Mesenchymal stem cell (in vitro differentiated cells and primary cell): ENCODE data around the gene PBX4.

Source experiments
- DNase-seq: peaks from one replicate; pipeline ENCODE4 v3.0.0-alpha.2; 2013
- H2AFZ ChIP-seq: one replicate; pipeline ENCODE4 v1.6.1; 2013; ENCODE audit warnings: low read depth, mild to moderate bottlenecking, control low read depth, inconsistent platforms, low read length, moderate library complexity
- H2AK5ac ChIP-seq: 2 replicates; pipeline ENCODE4 v1.6.1; 2013; ENCODE audit warnings: low read length, moderate library complexity, mild to moderate bottlenecking, inconsistent platforms; ENCODE audit not compliant: severe bottlenecking
- H2BK120ac ChIP-seq: one replicate; pipeline ENCODE4 v1.6.1; 2013; ENCODE audit warnings: low read depth, mild to moderate bottlenecking, inconsistent platforms, low read length, moderate library complexity
- H2BK12ac ChIP-seq, 2 experiments: one replicate each; pipeline ENCODE4 v1.6.1; 2013; ENCODE audit warnings: inconsistent platforms in 2 of 2, low read length in 2 of 2, mild to moderate bottlenecking in 2 of 2, moderate library complexity in 2 of 2, control low read depth in 1 of 2
- H2BK15ac ChIP-seq: one replicate; pipeline ENCODE4 v1.6.1; 2013; ENCODE audit warnings: mild to moderate bottlenecking, low read depth, inconsistent platforms; ENCODE audit not compliant: poor library complexity, severe bottlenecking
- H2BK5ac ChIP-seq: 2 replicates; pipeline ENCODE4 v1.6.1; 2013; ENCODE audit warnings: low read depth, mild to moderate bottlenecking, low read length, control low read depth, inconsistent platforms; ENCODE audit not compliant: poor library complexity, severe bottlenecking
- H3K14ac ChIP-seq, 2 experiments: one replicate each; pipeline ENCODE4 v1.6.1; 2013; ENCODE audit warnings: inconsistent platforms in 2 of 2, low read length in 2 of 2, control low read depth in 1 of 2, mild to moderate bottlenecking in 1 of 2, moderate library complexity in 1 of 2
- H3K18ac ChIP-seq, 2 experiments: one replicate each; pipeline ENCODE4 v1.6.1; 2013; ENCODE audit warnings: inconsistent platforms in 2 of 2, low read length in 2 of 2, control low read depth in 1 of 2, low read depth in 1 of 2, mild to moderate bottlenecking in 1 of 2
- H3K23ac ChIP-seq, 2 experiments: one replicate each; pipeline ENCODE4 v1.6.1; 2013; ENCODE audit warnings: inconsistent platforms in 2 of 2, low read length in 2 of 2, mild to moderate bottlenecking in 2 of 2, moderate library complexity in 2 of 2, control low read depth in 1 of 2
- H3K27ac ChIP-seq: 2 replicates; pipeline ENCODE4 v1.5.1; 2013; ENCODE audit warnings: mild to moderate bottlenecking, moderate library complexity, low read length, control low read depth, inconsistent platforms; ENCODE audit not compliant: poor library complexity, severe bottlenecking
- H3K27me3 ChIP-seq, 2 experiments: 2 replicates each; pipeline versions ENCODE4 v1.6.1 to v1.7.0; 2013; ENCODE audit warnings: low read length in 2 of 2, mild to moderate bottlenecking in 2 of 2, moderate library complexity in 2 of 2, control low read depth in 1 of 2, inconsistent platforms in 1 of 2; ENCODE audit not compliant: control insufficient read depth in 1 of 2, insufficient read depth in 1 of 2
- H3K36me3 ChIP-seq, 2 experiments: 2 replicates each; pipeline versions ENCODE4 v1.6.1 to v1.7.0; 2013; ENCODE audit warnings: low read length in 2 of 2, control low read depth in 1 of 2, inconsistent platforms in 1 of 2, low read depth in 1 of 2, mild to moderate bottlenecking in 1 of 2; ENCODE audit not compliant: insufficient read depth in 2 of 2, control insufficient read depth in 1 of 2
- H3K4ac ChIP-seq, 2 experiments: one replicate each; pipeline ENCODE4 v1.6.1; 2013; ENCODE audit warnings: inconsistent platforms in 2 of 2, low read length in 2 of 2, mild to moderate bottlenecking in 2 of 2, moderate library complexity in 2 of 2, control low read depth in 1 of 2, low read depth in 1 of 2
- H3K4me1 ChIP-seq: 2 replicates; pipeline ENCODE4 v1.6.1; 2013; ENCODE audit warnings: low read depth, low read length, control low read depth; ENCODE audit not compliant: control insufficient read depth, insufficient read depth
- H3K4me2 ChIP-seq: 2 replicates; pipeline ENCODE4 v1.6.1; 2013; ENCODE audit warnings: low read length, mild to moderate bottlenecking, inconsistent platforms; ENCODE audit not compliant: poor library complexity, severe bottlenecking
- H3K4me3 ChIP-seq, 2 experiments: 2 replicates each; pipeline versions ENCODE4 v1.5.1 to v1.7.0; 2013; ENCODE audit warnings: low read length in 2 of 2, mild to moderate bottlenecking in 2 of 2, control low read depth in 1 of 2, low read depth in 1 of 2; ENCODE audit not compliant: insufficient read depth in 1 of 2
- H3K79me1 ChIP-seq: replicated peaks from 2 replicates; pipeline ENCODE4 v1.6.1; 2013; ENCODE audit warnings: mild to moderate bottlenecking, control low read depth, low read length, inconsistent platforms; ENCODE audit not compliant: poor library complexity, severe bottlenecking
- H3K9ac ChIP-seq: 2 replicates; pipeline ENCODE4 v1.7.0; 2013; ENCODE audit warnings: mild to moderate bottlenecking, low read length, moderate library complexity
- H3K9me3 ChIP-seq: 2 replicates; pipeline ENCODE4 v1.7.0; 2013; ENCODE audit warnings: mild to moderate bottlenecking, low read length; ENCODE audit not compliant: control insufficient read depth
- H4K8ac ChIP-seq: one replicate; pipeline ENCODE4 v1.6.1; 2013; ENCODE audit warnings: inconsistent platforms, mild to moderate bottlenecking, low read length, moderate library complexity
- H4K91ac ChIP-seq: one replicate; pipeline ENCODE4 v1.6.1; 2013; ENCODE audit warnings: mild to moderate bottlenecking, low read length, inconsistent platforms
- WGBS: methylation state at CpG from one replicate; pipeline ENCODE4 v1.1.7; 2013; ENCODE audit warnings: mixed read lengths; 5-methylcytosine and 5-hydroxymethylcytosine counted together

PBX4 gene

DNA sequence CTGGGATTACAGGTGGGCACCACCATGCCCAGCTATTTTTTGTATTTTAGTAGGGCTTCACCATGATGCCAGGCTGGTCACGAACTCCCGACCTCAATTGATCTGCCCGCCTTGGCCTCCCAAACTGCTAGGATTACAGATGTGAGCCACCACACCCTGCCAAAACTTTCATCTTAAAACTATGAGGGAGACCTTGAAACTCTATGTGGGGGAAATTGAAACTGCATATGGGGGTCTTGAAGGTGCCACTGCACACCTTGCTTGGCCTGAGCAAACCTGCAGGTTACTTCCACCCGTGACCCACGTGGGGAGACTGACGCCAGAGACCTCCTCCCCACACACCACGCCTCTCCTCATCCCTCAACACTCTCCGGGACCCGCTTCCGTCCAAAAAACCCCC is 64.8 kb downstream of the PBX4 start:
- Histone ChIP-seq H2AK5ac (no peak overlapping the region), H3K14ac (no peak overlapping the region), H3K27ac (no peak overlapping the region), H3K4me3 (no peak overlapping the region), H3K9ac (no peak overlapping the region), H3K18ac (no peak overlapping the region), H3K4me1 (peaks cover 19% of the 10 kb centered on the region), H2BK12ac (no peak overlapping the region), H2AFZ (no peak overlapping the region), H3K23ac (no peak overlapping the region), H2BK5ac (no peak overlapping the region), H3K9me3 (no peaks in the 10 kb centered on the region), H4K91ac (peak overlapping the region; percentile 34), H3K79me1 (no peaks in the 10 kb centered on the region), H2BK15ac (no peak overlapping the region), H3K36me3 (no peaks in the 10 kb centered on the region), H2BK120ac (no peak overlapping the region), H4K8ac (no peak overlapping the region), H3K27me3 (peaks cover 0 to 30% of the 10 kb centered on the region in 2 experiments), H3K4me2 (no peak overlapping the region), H3K4ac (no peak overlapping the region)
- DNase-seq: no peak
- WGBS: 92% methylated on average over 10 of the region's 10 CpGs

DNA sequence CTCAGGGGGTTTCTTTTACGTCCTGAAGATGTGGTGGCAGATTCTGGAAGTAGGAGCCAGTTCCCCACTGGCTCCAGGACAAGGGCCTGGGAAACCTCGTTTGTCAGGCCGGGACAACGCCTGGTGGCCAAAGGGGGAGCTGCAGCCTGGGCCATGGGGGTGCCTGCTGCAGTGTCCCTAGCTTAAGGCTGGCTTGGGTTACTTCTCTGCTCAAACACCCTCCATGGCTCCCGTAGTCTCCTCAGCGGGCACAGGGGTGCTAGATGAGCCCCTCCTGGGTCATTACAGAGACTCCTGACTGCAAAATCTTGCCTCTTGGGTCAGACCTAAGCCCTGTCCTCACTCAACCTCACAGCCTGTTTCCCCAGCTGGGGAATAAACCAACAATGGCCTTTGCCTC is 65.7 kb downstream of the PBX4 start:
- no peak overlapping the region for H2AFZ ChIP-seq

DNA sequence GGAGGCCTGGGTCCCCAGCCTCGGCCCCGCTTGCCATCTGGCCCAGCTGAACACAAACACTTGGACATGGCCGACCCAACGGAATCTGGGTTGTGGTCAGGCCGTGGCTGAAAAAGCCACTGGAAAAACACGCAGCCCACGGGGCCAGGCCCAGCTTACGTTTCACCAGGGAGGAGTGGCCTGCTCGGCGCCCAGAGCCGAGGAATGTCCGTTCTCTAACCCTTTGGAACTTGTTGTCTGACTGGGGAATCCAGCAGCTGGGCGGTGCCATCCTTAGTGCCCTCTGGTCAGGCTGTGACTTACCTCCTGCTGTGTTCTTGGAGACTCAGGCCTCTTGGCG is 66.7 kb downstream of the PBX4 start:
- H2BK5ac ChIP-seq: no peak overlapping the region
- H3K4me3 ChIP-seq: no peak overlapping the region
- H3K27me3 ChIP-seq: peaks cover 0 to 46% of the 10 kb centered on the region in 2 experiments
- WGBS: 85% methylated on average over 14 of the region's 14 CpGs
- no peak overlapping the region for H4K8ac ChIP-seq
- H4K91ac ChIP-seq: no peak overlapping the region
- no peak overlapping the region for H3K23ac ChIP-seq
- no peak for DNase-seq
- no peaks in the 10 kb centered on the region for H3K9me3 ChIP-seq
- H2BK12ac ChIP-seq: no peak overlapping the region
- no peak overlapping the region for H2AK5ac ChIP-seq
- no peak overlapping the region for H2BK15ac ChIP-seq
- H3K14ac ChIP-seq: no peak overlapping the region
- H3K4me1 ChIP-seq: peaks cover 19% of the 10 kb centered on the region
- no peaks in the 10 kb centered on the region for H3K36me3 ChIP-seq
- no peak overlapping the region for H3K9ac ChIP-seq
- no peak overlapping the region for H3K4ac ChIP-seq
- H3K4me2 ChIP-seq: no peak overlapping the region
- H3K79me1 ChIP-seq: no peaks in the 10 kb centered on the region
- H2BK120ac ChIP-seq: no peak overlapping the region
- H2AFZ ChIP-seq: no peak overlapping the region
- no peak overlapping the region for H3K27ac ChIP-seq
- H3K18ac ChIP-seq: no peak overlapping the region

More for the DNA sequence above, 65.7 kb downstream of the PBX4 start:
- Histone ChIP-seq H3K18ac (no peak overlapping the region), H4K8ac (no peak overlapping the region), H4K91ac (no peak overlapping the region), H3K79me1 (no peaks in the 10 kb centered on the region), H2AK5ac (no peak overlapping the region), H2BK5ac (no peak overlapping the region), H3K4me2 (no peak overlapping the region), H3K27ac (no peak overlapping the region), H2BK15ac (no peak overlapping the region), H3K4ac (no peak overlapping the region), H3K9me3 (no peaks in the 10 kb centered on the region), H3K4me3 (no peak overlapping the region), H3K36me3 (no peaks in the 10 kb centered on the region), H3K14ac (no peak overlapping the region), H2BK120ac (no peak overlapping the region), H3K4me1 (peaks cover 19% of the 10 kb centered on the region), H3K23ac (no peak overlapping the region), H3K27me3 (peaks cover 0 to 37% of the 10 kb centered on the region in 2 experiments), H3K9ac (no peak overlapping the region), H2BK12ac (no peak overlapping the region)
- peak; percentile 39 for DNase-seq
- WGBS: 65% methylated on average over 6 of the region's 6 CpGs

DNA sequence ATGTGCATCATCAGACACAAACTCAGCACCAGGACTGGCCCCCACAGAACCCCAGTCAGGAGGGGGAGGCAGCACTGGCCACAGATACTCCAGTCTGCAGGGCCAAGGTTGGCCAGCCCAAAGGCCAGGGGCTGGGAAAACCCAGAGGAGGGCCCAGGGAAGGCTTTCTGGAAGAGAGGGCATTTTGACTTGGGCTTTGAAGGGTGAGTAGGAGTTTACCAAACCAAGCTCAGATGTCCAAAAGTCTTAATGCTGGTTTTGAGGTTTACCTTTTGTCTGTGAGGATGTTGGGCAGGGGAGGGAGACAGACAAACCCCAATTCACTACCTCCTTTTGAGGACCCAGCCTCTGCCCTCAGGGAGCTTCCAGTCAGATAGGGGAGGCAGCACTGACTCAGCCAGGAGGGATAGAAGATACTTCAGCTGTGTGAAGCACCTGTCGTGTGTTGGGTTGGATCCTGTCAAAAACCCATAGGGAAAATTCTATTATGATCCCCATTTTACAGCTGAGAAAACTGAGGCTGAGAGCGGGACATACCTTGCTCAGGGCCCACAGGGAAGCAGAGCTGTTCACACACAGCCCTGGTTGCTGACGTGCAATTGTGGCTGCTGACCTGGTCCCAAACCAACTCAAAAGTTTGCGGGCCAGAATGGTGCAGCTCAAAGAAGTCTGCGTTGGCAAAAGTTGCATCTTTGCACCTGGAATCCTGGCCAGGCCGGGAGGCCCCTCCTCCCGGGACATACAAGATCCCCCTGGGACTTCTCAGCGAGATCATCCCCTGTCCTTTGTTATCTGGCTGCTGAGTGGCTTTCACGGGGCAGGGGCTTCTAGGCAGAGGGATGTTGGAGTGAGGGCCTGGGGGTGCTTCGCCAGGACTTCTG is 67.3 kb downstream of the PBX4 start:
- no peak overlapping the region for H3K23ac ChIP-seq
- no peak overlapping the region for H2AK5ac ChIP-seq
- no peak overlapping the region for H3K4me2 ChIP-seq
- H3K36me3 ChIP-seq: no peaks in the 10 kb centered on the region
- H3K79me1 ChIP-seq: no peaks in the 10 kb centered on the region
- H3K9ac ChIP-seq: no peak overlapping the region
- 86% methylated on average over 10 of the region's 10 CpGs for WGBS
- no peak overlapping the region for H3K18ac ChIP-seq
- H4K91ac ChIP-seq: no peak overlapping the region
- peaks cover 0 to 53% of the 10 kb centered on the region in 2 experiments for H3K27me3 ChIP-seq
- no peak overlapping the region for H2BK120ac ChIP-seq
- DNase-seq: no peak
- H2BK5ac ChIP-seq: no peak overlapping the region
- H3K14ac ChIP-seq: no peak overlapping the region
- no peak overlapping the region for H3K4me3 ChIP-seq
- no peak overlapping the region for H2BK15ac ChIP-seq
- H2AFZ ChIP-seq: no peak overlapping the region
- H2BK12ac ChIP-seq: no peak overlapping the region
- peaks cover 19% of the 10 kb centered on the region for H3K4me1 ChIP-seq
- no peak overlapping the region for H4K8ac ChIP-seq
- H3K4ac ChIP-seq: no peak overlapping the region
- no peaks in the 10 kb centered on the region for H3K9me3 ChIP-seq
- no peak overlapping the region for H3K27ac ChIP-seq
